IMR-90 (cell line): ENCODE data around the gene SNIP1. TPM values are rescaled to one million over a fixed set of nuclear protein-coding genes. Genes with fewer than 3 reads are reported as not detected.

Source experiments
- ATAC-seq: fragments of 200-7000 bp; cut with Tn5 transposase; 2 replicates; pipeline ENCODE4 v1.9.1; 2020; ENCODE audit warnings: low read depth, mild to moderate bottlenecking, moderate library complexity
- BruUV-seq: library from RNA; stranded (reverse); fragments of 400-500 nt; replicated peaks from 2 replicates; lab custom pipeline; 2021; lab: Mats Ljungman, UMichigan
- CTCF ChIA-PET: fragments of 300-600 bp; formaldehyde crosslinking; extraction: SDS; loops from one replicate; lab custom pipeline; 2021; ENCODE audit warnings: antibody characterized with exemption; lab: Yijun Ruan, JAX
- POLR2A ChIA-PET: fragments of 300-600 bp; sonication (Branson Sonifier 250); formaldehyde crosslinking; loops from one replicate; lab custom pipeline; 2022; ENCODE audit warnings: antibody characterized with exemption; ENCODE audit not compliant: unreplicated experiment; lab: Charles Lee
- DNase-seq: peaks from one replicate; pipeline ENCODE4 v3.0.0; 2013
- H2AFZ ChIP-seq: replicated peaks from 2 replicates; pipeline ENCODE3; 2013; ENCODE audit warnings: low read length, mild to moderate bottlenecking; ENCODE audit not compliant: poor library complexity
- H2AK5ac ChIP-seq: 2 replicates; pipeline ENCODE4 v1.6.1; 2013; ENCODE audit warnings: low read depth, low read length, inconsistent platforms
- H2AK9ac ChIP-seq: replicated peaks from 2 replicates; pipeline ENCODE3; 2013; ENCODE audit warnings: mild to moderate bottlenecking, low read depth, low read length, moderate library complexity; ENCODE audit not compliant: poor library complexity
- H2BK120ac ChIP-seq: 2 replicates; pipeline ENCODE4 v1.6.1; 2013; ENCODE audit warnings: low read depth, low read length, inconsistent platforms
- H2BK15ac ChIP-seq: 3 replicates; pipeline ENCODE4 v1.6.1; 2013; ENCODE audit warnings: low read depth, low read length, inconsistent platforms
- H2BK20ac ChIP-seq: 2 replicates; pipeline ENCODE4 v1.6.1; 2013; ENCODE audit warnings: low read depth, mild to moderate bottlenecking, inconsistent platforms, low read length, moderate library complexity
- H2BK5ac ChIP-seq: 2 replicates; pipeline ENCODE4 v1.6.1; 2013; ENCODE audit warnings: mild to moderate bottlenecking, low read depth, low read length, inconsistent platforms; ENCODE audit not compliant: poor library complexity, severe bottlenecking
- H3K14ac ChIP-seq: replicated peaks from 2 replicates; pipeline ENCODE4 v1.6.1; 2013; ENCODE audit warnings: low read depth, low read length, inconsistent platforms
- H3K18ac ChIP-seq: 2 replicates; pipeline ENCODE4 v1.6.1; 2013; ENCODE audit warnings: low read depth, low read length, control low read depth
- H3K23ac ChIP-seq: 2 replicates; pipeline ENCODE4 v1.6.1; 2013; ENCODE audit warnings: low read depth, low read length, inconsistent platforms
- H3K27ac ChIP-seq: 2 replicates; pipeline ENCODE4 v1.5.1; 2013; ENCODE audit warnings: mild to moderate bottlenecking, control low read depth, low read length; ENCODE audit not compliant: insufficient read depth
- H3K27me3 ChIP-seq: 2 replicates; pipeline ENCODE4 v1.6.1; 2013; ENCODE audit warnings: low read length; ENCODE audit not compliant: control insufficient read depth, insufficient read depth
- H3K36me3 ChIP-seq: 2 replicates; pipeline ENCODE4 v1.6.1; 2013; ENCODE audit warnings: low read length, mixed read lengths; ENCODE audit not compliant: control insufficient read depth, insufficient read depth
- H3K4ac ChIP-seq: 2 replicates; pipeline ENCODE4 v1.6.1; 2013; ENCODE audit warnings: low read depth, low read length, inconsistent platforms
- H3K4me1 ChIP-seq: 2 replicates; pipeline ENCODE4 v1.6.1; 2013; ENCODE audit warnings: low read length, mixed read lengths; ENCODE audit not compliant: control insufficient read depth, insufficient read depth
- H3K4me2 ChIP-seq: 2 replicates; pipeline ENCODE4 v1.6.1; 2013; ENCODE audit warnings: low read depth, mild to moderate bottlenecking, control low read depth, low read length, moderate library complexity
- H3K4me3 ChIP-seq: 2 replicates; pipeline ENCODE4 v1.5.1; 2013; ENCODE audit warnings: low read depth, mild to moderate bottlenecking, control low read depth, low read length, moderate library complexity; ENCODE audit not compliant: insufficient read depth
- H3K56ac ChIP-seq: 2 replicates; pipeline ENCODE4 v1.6.1; 2013; ENCODE audit warnings: low read length, inconsistent platforms; ENCODE audit not compliant: insufficient read depth; ENCODE audit errors: extremely low read depth
- H3K79me1 ChIP-seq, 2 experiments: 2 replicates each; pipeline ENCODE4 v1.6.1; 2013; ENCODE audit warnings: low read length in 2 of 2, inconsistent platforms in 1 of 2, low read depth in 1 of 2
- H3K9ac ChIP-seq: 2 replicates; pipeline ENCODE4 v1.6.1; 2013; ENCODE audit warnings: low read depth, low read length, control low read depth
- H3K9me1 ChIP-seq: 2 replicates; pipeline ENCODE4 v1.6.1; 2013; ENCODE audit warnings: low read length, inconsistent platforms; ENCODE audit not compliant: insufficient read depth
- H3K9me3 ChIP-seq: 2 replicates; pipeline ENCODE4 v1.6.1; 2013; ENCODE audit warnings: low read length; ENCODE audit not compliant: control insufficient read depth, insufficient read depth
- H4K20me1 ChIP-seq: 2 replicates; pipeline ENCODE4 v1.6.1; 2013; ENCODE audit warnings: low read length, inconsistent platforms; ENCODE audit not compliant: insufficient read depth
- H4K5ac ChIP-seq: 2 replicates; pipeline ENCODE4 v1.6.1; 2013; ENCODE audit warnings: mild to moderate bottlenecking, low read depth, low read length, control low read depth
- H4K8ac ChIP-seq, 2 experiments: 2 replicates each; pipeline ENCODE4 v1.6.1; 2013; ENCODE audit warnings: low read depth in 2 of 2, low read length in 2 of 2, control low read depth in 1 of 2, inconsistent platforms in 1 of 2
- H4K91ac ChIP-seq: 2 replicates; pipeline ENCODE4 v1.6.1; 2013; ENCODE audit warnings: low read depth, low read length, inconsistent platforms; ENCODE audit not compliant: insufficient read depth
- NFE2L2 ChIP-seq: fragments of 150-350 bp; IDR thresholded peaks from 2 replicates; pipeline ENCODE4 v1.6.1; 2016; ENCODE audit warnings: low read depth, mild to moderate bottlenecking, low read length
- RAD21 ChIP-seq: IDR thresholded peaks from 2 replicates; pipeline ENCODE4 v1.6.1; 2012; ENCODE audit warnings: low read length, improper control_type of control experiment
- RCOR1 ChIP-seq: IDR thresholded peaks from 2 replicates; pipeline ENCODE4 v1.6.1; 2012; ENCODE audit warnings: mild to moderate bottlenecking, low read length, improper control_type of control experiment; ENCODE audit not compliant: insufficient replicate concordance
- RFX5 ChIP-seq: IDR thresholded peaks from 2 replicates; pipeline ENCODE4 v1.8.0; 2012; ENCODE audit warnings: low read depth, mild to moderate bottlenecking, low read length, moderate library complexity
- SMC3 ChIP-seq: fragments of 150-350 bp; IDR thresholded peaks from 2 replicates; pipeline ENCODE4 v1.6.1; 2016; ENCODE audit warnings: low read depth, mild to moderate bottlenecking, antibody characterized with exemption, low read length, moderate library complexity
- WGBS, 2 experiments: methylation state at CpG; one replicate each; pipeline versions ENCODE4 v1.1.5 to v1.1.7; 2013; ENCODE audit warnings: missing lambda C conversion rate in 2 of 2; ENCODE audit not compliant: insufficient read length in 1 of 2; ENCODE audit errors: extremely low coverage in 2 of 2; 5-methylcytosine and 5-hydroxymethylcytosine counted together
- dilution Hi-C: fragments of 300-500 bp; cut with HindIII; formaldehyde crosslinking; loops from one replicate; pipeline ENCODE4 v1.14.3; 2018; ENCODE audit warnings: low sequenced_read_pairs; ENCODE audit not compliant: unreplicated experiment
- in situ Hi-C: fragments of 300-500 bp; cut with MboI; formaldehyde crosslinking; loops from 3 replicates; pipeline ENCODE4 v1.14.3; 2019; ENCODE audit warnings: low sequenced_read_pairs, inconsistent platforms, mixed read lengths
- intact Hi-C: fragments of 100-400 bp; cut with micrococcal nuclease; formaldehyde crosslinking; loops from 2 replicates; pipeline ENCODE4 v1.10.0; 2022
- polyA plus RNA-seq, 3 experiments: library from polyadenylated mRNA; depleted of rRNA; stranded (reverse); fragments of >200 nt; gene quantifications; 2 replicates each; pipeline ENCODE4 v1.2.3, GENCODE V29; 2012; ENCODE audit warnings: low replicate concordance in 1 of 3
- total RNA-seq: library from RNA; depleted of rRNA; stranded (reverse); fragments of >200 nt; gene quantifications from 2 replicates; pipeline ENCODE4 v1.2.3, GENCODE V29; 2012
- TF ChIP-seq, protein P1 (sequence below): conservative IDR thresholded peaks from 2 replicates; pipeline ENCODE4 v1.5.1; 2012; ENCODE audit warnings: mild to moderate bottlenecking, low read depth, low read length, improper control_type of control experiment

Gene SNIP1
- total and polyA plus RNA-seq, 2 of the 4 experiments (the other 2 are of a cell fraction), result 6.8 to 11.3 TPM

DNA sequence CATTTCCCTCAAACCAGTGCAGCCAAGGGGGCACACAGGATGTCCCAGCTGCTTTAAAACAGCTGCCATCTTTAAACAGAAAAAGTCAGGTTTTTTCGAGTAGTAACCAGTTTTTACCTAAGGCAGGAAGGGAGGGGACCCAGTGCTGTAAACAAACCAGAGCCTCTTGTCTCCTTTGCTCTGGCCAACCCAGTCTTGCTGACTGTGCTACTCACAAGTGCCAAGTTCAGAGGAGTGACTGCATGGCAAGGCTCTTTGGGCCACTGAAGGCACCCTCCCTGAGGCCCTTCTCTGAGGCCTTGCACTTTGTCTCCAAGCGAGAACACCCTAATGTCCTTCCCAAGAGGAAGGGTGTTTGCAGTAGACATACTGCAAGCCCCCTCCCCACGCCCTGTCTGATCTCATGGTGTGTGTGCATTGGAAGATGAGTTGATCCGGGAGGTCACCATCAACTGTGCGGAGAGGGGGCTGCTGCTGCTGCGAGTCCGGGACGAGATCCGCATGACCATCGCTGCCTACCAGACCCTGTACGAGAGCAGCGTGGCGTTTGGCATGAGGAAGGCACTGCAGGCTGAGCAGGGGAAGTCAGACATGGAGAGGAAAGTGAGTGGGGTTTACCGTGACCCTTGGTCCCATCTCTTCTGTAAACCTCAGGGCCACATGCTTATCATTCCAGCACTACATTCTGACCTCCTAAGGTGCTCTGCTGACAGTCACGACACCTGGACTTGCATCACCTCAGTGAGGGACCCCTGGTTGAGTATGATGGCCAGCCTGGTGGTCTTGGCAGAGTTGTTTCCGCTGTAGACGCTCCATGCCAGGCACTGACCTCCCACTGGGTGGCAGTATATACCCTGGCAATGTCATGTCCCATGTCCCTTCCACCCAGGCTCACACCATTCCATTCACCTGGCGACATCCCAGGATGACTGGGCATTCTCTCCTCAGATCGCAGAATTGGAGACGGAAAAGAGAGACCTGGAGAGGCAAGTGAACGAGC is 7.3 kb upstream of the SNIP1 start:
- ATAC-seq, result 0 out of 2 replicates have a peak, but pooled peaks have one; percentile 24
- H2BK5ac ChIP-seq, result no peak overlapping the region
- H3K4me3 ChIP-seq, result no peak overlapping the region
- peak overlapping the region; percentile 40 for H2AK9ac ChIP-seq
- no peak overlapping the region for H4K91ac ChIP-seq
- no peak overlapping the region for H2AFZ ChIP-seq
- no peaks in the 10 kb centered on the region for H3K9me3 ChIP-seq
- no peak overlapping the region for H3K9ac ChIP-seq
- H3K4ac ChIP-seq, result no peak overlapping the region
- H4K5ac ChIP-seq, result no peak overlapping the region
- peak; percentile 54 for TF ChIP-seq RAD21
- 0 out of 2 replicates have a peak, but pooled peaks have one; percentile 49 for TF ChIP-seq NFE2L2
- TF ChIP-seq RCOR1, result peak; percentile 58
- peak; percentile 16; the same call in 1 of the 2 replicates for TF ChIP-seq SMC3
- no peak for TF ChIP-seq RFX5
- TF ChIP-seq, protein P1, sequence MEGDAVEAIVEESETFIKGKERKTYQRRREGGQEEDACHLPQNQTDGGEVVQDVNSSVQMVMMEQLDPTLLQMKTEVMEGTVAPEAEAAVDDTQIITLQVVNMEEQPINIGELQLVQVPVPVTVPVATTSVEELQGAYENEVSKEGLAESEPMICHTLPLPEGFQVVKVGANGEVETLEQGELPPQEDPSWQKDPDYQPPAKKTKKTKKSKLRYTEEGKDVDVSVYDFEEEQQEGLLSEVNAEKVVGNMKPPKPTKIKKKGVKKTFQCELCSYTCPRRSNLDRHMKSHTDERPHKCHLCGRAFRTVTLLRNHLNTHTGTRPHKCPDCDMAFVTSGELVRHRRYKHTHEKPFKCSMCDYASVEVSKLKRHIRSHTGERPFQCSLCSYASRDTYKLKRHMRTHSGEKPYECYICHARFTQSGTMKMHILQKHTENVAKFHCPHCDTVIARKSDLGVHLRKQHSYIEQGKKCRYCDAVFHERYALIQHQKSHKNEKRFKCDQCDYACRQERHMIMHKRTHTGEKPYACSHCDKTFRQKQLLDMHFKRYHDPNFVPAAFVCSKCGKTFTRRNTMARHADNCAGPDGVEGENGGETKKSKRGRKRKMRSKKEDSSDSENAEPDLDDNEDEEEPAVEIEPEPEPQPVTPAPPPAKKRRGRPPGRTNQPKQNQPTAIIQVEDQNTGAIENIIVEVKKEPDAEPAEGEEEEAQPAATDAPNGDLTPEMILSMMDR, result peak; percentile 46
- dilution Hi-C loops, result no loop called here
- ChIA-PET POLR2A (no interaction called here), CTCF (no interaction called here)
- no peaks in the 10 kb centered on the region; the same call in 1 of the 2 replicates for H3K4me1 ChIP-seq
- H3K14ac ChIP-seq, result no peak overlapping the region
- peaks cover 4 to 13% of the 10 kb centered on the region in 2 experiments; a peak in 1 of 4 replicates for H3K79me1 ChIP-seq
- no peak overlapping the region for H2BK120ac ChIP-seq
- no peaks in the 10 kb centered on the region for H3K27me3 ChIP-seq
- H3K36me3 ChIP-seq, result peaks cover 21% of the 10 kb centered on the region
- no peak overlapping the region for H2BK20ac ChIP-seq
- BruUV-seq, result no TSS peak
- no peak overlapping the region for H3K56ac ChIP-seq
- no peak overlapping the region for H3K18ac ChIP-seq
- no peak overlapping the region for H3K27ac ChIP-seq
- H3K4me2 ChIP-seq, result no peak overlapping the region
- H3K23ac ChIP-seq, result no peak overlapping the region
- 0 out of 2 replicates have a peak overlapping the region, but pooled peaks have one; percentile 13 for H2AK5ac ChIP-seq
- no peak overlapping the region for H4K8ac ChIP-seq
- DNase-seq, result peak; percentile 22
- H4K20me1 ChIP-seq, result no peaks in the 10 kb centered on the region; the same call in 1 of the 2 replicates
- intact Hi-C loops, result no loop called here
- 75% methylated on average over 2 of the region's 21 CpGs; no CpG with 5 or more reads in 1 of the 2 experiments for WGBS, 2 experiments
- H2BK15ac ChIP-seq, result no peak overlapping the region
- in situ Hi-C loops, result no loop called here
- peaks cover 4% of the 10 kb centered on the region; the same call in 1 of the 2 replicates for H3K9me1 ChIP-seq
